Measurements from ENCODE around the gene ZNF276. TPM values are rescaled to one million over a fixed set of nuclear protein-coding genes. Genes with fewer than 3 reads are reported as not detected.

ZNF276 gene
- total and polyA plus RNA-seq, 2 of the 8 experiments (the other 6 are each of a cell fraction or from before 2014, with no cell fraction given), result 6.4 to 9.3 TPM

GRCh38 chr16:89729863-89730593, 8.7 kb downstream of the ZNF276 start:
- FAIRE-seq (no peak), DNase-seq (ENCODE audit: low read depth in 1 of 2, low spot score in 2 of 2) (no peak)
- Histone ChIP-seq H3K23me2 (ENCODE audit: low read depth, low read length) (no peaks in the 10 kb centered on the region), H3K18ac (ENCODE audit: extremely low read depth, low read length) (peak overlapping the region; percentile 32; the same call in 1 of the 2 replicates), H3K23ac (ENCODE audit: insufficient read length) (no peak overlapping the region), H3K36me3 (ENCODE audit: control insufficient read depth in 2 of 4, insufficient read depth in 4 of 4, low read length in 3 of 4) (peaks cover 2 to 6% (median 3%) of the 10 kb centered on the region in 4 experiments; a peak in 5 of 8 replicates), H4K20me1 (replicated peaks in 1 of 2; ENCODE audit: control insufficient read depth in 1 of 2, insufficient read depth in 2 of 2, low read length in 2 of 2) (peaks cover 4 to 10% of the 10 kb centered on the region in 2 experiments), H3K27me3 (replicated peaks in 1 of 4; ENCODE audit: control insufficient read depth in 3 of 4, extremely low read depth in 1 of 4, insufficient read depth in 3 of 4, low read length in 3 of 4) (peaks cover 0 to 6% (median 1%) of the 10 kb centered on the region in 4 experiments; a peak in 2 of 7 replicates), H2BK12ac (ENCODE audit: low read depth, low read length) (0 out of 2 replicates have a peak overlapping the region, but pooled peaks have one; percentile 27), H2AK5ac (ENCODE audit: low read depth, low read length) (no peak overlapping the region), H2BK120ac (replicated peaks; ENCODE audit: low read depth, low read length) (no peak overlapping the region), H3K4me2 (ENCODE audit: insufficient read depth in 1 of 2, low read depth in 2 of 2, low read length in 2 of 2) (no peak overlapping the region), H3K56ac (replicated peaks; ENCODE audit: insufficient read length, low read depth, low read length) (no peak overlapping the region), H2BK20ac (ENCODE audit: low read length) (no peak overlapping the region), H3K79me2 (ENCODE audit: control insufficient read depth in 1 of 2, insufficient read depth in 2 of 2, low read length in 2 of 2) (no peaks in the 10 kb centered on the region), H2AFZ (ENCODE audit: low read length) (no peak overlapping the region), H4K5ac (ENCODE audit: insufficient read length, low read depth, low read length) (no peak overlapping the region), H3K9ac (replicated peaks in 1 of 4; ENCODE audit: extremely low read depth in 1 of 4, low read depth in 3 of 4, low read length in 3 of 4) (no peak overlapping the region), H3K14ac (ENCODE audit: insufficient read length) (peak overlapping the region; percentile 53), H3K27ac (ENCODE audit: low read depth, low read length) (0 out of 2 replicates have a peak overlapping the region, but pooled peaks have one; percentile 39), H3K4me1 (replicated peaks in 1 of 4; ENCODE audit: control insufficient read depth in 3 of 4, insufficient read depth in 4 of 4, low read length in 3 of 4) (peaks cover 0 to 6% (median 3%) of the 10 kb centered on the region in 4 experiments; a peak in 4 of 7 replicates), H4K91ac (replicated peaks; ENCODE audit: insufficient read length, low read length) (no peak overlapping the region), H4K8ac (ENCODE audit: extremely low read depth, insufficient read depth, low read length) (no peak overlapping the region), H3K4me3 (ENCODE audit: extremely low read depth in 1 of 4, insufficient read depth in 2 of 4, low read depth in 3 of 4, low read length in 4 of 4) (no peak overlapping the region), H2BK15ac (ENCODE audit: low read length) (no peak overlapping the region), H2BK5ac (ENCODE audit: low read depth, low read length) (no peak overlapping the region; the same call in 1 of the 2 replicates), H3K4ac (replicated peaks; ENCODE audit: insufficient read length, low read depth, low read length) (no peak overlapping the region), H3K9me3 (ENCODE audit: insufficient read depth in 2 of 2, low read depth in 1 of 2, low read length in 1 of 2) (no peaks in the 10 kb centered on the region), H3K79me1 (ENCODE audit: low read depth, low read length) (no peaks in the 10 kb centered on the region)
- POLR2A ChIA-PET (ENCODE audit: partially characterized antibody), result interaction anchor here (0.8 to 16.1 kb wide), 7 partner anchors 9 to 194 kb away, joined by 3 to 193 read pairs (median 5); partner anchors contain the start of gene VPS9D1
- 76% methylated on average over 14 of the region's 14 CpGs; no CpG with 5 or more reads in 1 of the 2 experiments for WGBS, 2 experiments (ENCODE audit: extremely low coverage in 1 of 2, insufficient coverage in 1 of 2, insufficient read length in 1 of 2, insufficient replicate concordance in 2 of 2, low coverage in 1 of 2, low lambda C conversion rate in 2 of 2, missing lambda C conversion rate in 1 of 2)
- 0 out of 2 replicates have a peak, but pooled peaks have one; percentile 29 for TF ChIP-seq TAF1 (IDR thresholded peaks at IDR 0.05; ENCODE audit: low read depth, low read length)
- TF ChIP-seq SIX5 (IDR thresholded peaks at IDR 0.05; ENCODE audit: low read depth, low read length), result no peak
- CTCF ChIA-PET (ENCODE audit: partially characterized antibody), result interaction anchor here (0.7 to 2.0 kb wide), 3 partner anchors 10 to 24 kb away, joined by 3 to 7 read pairs (median 5); no protein-coding TSS in a partner anchor

Measured in H1 (cell line).